NCI-H1436 treated with DMSO at 0.1 percent for 48 hours (cell line): ENCODE data around the gene RAB40C.
A peak's percentile ranks its signal among the peaks of the same experiment; 100 is the strongest.

Experiments
- DNase-seq: peaks from one replicate; lab custom pipeline; 2025; lab: John Stamatoyannopoulos, UW

RAB40C gene

DNA sequence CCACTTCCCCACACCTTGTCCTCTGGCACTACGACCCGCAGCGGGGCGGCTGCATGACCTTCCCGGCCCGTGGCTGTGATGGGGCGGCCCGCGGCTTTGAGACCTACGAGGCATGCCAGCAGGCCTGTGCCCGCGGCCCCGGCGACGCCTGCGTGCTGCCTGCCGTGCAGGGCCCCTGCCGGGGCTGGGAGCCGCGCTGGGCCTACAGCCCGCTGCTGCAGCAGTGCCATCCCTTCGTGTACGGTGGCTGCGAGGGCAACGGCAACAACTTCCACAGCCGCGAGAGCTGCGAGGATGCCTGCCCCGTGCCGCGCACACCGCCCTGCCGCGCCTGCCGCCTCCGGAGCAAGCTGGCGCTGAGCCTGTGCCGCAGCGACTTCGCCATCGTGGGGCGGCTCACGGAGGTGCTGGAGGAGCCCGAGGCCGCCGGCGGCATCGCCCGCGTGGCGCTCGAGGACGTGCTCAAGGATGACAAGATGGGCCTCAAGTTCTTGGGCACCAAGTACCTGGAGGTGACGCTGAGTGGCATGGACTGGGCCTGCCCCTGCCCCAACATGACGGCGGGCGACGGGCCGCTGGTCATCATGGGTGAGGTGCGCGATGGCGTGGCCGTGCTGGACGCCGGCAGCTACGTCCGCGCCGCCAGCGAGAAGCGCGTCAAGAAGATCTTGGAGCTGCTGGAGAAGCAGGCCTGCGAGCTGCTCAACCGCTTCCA, 43.6 kb downstream of the RAB40C start:
- DNase-seq: no peak

DNA sequence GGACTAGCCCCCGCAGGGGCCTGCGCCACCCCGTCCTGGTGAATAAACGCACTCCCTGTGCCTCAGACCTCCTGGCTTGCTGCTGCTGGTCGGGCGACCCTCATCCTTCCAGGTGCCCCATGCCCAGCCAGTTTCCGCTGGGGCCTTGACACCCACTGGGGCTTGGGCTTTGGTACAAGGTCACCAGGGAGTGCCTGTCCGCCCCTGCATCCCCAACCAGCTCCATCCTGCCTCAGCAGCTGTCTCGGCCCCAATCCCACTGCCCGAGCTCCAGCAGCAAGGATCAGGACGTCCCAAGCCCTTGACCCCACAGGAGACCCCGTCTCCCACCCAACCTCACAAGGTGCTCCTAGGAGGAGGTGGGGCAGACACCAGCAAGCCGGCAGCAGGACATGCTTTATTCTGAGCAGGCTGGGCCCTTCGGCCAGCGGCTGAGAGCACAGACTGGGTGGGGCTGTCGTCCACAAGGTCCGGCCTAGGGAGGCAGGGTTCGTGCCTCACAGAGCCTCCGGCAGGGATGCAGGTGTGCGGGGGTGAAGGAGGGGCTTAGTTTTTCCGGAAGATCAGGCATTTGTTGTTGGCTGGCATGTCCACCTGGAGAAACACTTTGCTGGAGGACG, 44.3 kb downstream of the RAB40C start:
- no peak for DNase-seq

DNA sequence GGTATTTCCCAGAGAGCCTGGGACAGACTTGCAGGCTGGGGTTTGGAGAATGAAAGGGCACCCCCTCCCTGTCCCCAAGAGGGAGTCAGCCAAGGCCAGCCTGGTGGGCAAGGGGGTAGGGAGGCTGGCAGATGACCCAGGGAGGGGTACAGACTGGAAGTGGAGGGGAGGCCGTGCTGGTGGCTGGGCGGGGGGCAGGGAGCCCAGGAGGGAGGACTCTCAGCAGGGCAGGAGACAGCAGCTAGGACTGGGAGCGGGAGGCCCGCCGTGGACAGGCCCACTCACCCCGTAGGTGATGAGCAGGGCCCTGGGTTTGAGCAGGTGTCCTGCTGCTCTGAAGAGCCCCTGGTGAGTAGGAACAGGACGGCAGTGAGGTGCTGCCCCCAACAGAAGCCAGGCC, 45.1 kb downstream of the RAB40C start:
- DNase-seq: no peak

DNA sequence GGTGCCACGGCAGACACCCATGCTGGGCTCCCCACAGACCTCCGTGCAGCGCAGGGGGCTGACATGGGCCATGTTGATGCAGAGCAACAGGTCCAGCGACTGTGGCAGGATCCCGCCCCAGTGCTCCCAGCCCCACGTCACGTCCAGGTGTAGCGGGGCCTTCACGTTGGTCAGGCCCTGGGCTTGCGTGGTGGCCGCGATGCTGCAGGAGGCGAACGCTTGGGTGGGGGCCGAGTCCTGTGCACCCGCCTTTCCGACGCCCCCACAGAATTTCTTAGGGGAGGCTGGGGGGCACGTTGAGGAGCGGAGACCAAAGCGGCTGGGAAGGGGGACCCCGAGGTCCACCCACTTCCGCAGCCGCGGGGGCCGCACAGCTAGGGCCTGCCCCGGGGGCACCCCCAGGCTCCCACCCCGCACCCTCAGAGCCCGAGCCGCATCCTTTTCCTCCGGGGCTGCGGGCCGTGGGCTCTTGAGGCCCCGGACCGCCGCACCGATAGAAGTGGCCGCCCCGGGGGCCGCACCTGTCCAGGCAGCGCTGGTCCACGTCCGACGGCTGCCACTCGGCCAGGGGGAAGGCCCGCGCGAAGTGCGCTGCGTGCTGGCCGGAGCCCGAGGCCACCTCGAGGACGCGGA, 45.8 kb downstream of the RAB40C start:
- no peak for DNase-seq

DNA sequence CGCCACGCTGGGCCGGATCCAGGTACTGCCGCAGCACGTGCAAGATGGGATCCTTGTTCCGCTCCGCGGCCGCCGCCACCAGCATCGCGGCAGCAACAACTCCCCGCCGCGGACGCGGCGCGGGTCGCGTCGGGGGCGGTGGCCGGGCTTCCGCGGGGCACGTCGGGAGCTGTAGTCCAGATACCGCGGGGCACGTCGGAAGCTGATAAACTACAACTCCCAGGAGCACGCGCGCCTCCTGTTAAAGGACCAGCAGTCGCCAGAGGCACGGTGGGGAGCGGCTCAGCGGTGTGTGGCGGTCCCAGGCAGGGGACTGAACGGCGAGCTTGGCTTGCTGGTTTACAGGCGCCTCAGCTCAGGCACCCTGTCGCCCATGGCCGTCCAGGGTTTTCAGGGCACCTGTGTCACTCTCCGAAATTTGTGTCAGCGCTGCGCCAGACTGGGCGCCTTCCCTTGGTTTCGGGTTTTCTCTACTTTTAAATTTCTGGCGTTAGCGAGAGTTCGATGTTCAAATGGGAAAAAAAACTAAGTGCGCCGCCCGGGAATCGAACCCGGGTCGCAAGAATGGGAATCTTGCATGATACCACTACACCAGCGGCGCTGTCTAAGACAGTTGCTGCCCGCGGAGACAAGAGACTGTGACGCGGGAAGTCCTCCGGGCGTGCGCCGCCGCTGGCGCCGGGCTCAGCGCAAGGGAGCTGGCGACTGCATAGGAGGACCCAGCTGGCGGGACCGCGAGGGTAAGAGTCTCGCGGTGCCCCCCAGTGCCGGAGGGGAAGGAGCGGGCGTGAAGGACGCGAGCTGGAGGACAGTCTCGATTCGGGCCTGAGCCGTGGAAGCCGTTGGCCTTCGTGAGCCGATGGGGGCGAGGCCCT, 46.6 kb downstream of the RAB40C start, which contains the start of gene METTL26:
METTL26 (minus strand) TSS at position 100 of the 875 bp plus-strand sequence; CDS start at position 85, 15 bp downstream.
- DNase-seq: peak; percentile 84

DNA sequence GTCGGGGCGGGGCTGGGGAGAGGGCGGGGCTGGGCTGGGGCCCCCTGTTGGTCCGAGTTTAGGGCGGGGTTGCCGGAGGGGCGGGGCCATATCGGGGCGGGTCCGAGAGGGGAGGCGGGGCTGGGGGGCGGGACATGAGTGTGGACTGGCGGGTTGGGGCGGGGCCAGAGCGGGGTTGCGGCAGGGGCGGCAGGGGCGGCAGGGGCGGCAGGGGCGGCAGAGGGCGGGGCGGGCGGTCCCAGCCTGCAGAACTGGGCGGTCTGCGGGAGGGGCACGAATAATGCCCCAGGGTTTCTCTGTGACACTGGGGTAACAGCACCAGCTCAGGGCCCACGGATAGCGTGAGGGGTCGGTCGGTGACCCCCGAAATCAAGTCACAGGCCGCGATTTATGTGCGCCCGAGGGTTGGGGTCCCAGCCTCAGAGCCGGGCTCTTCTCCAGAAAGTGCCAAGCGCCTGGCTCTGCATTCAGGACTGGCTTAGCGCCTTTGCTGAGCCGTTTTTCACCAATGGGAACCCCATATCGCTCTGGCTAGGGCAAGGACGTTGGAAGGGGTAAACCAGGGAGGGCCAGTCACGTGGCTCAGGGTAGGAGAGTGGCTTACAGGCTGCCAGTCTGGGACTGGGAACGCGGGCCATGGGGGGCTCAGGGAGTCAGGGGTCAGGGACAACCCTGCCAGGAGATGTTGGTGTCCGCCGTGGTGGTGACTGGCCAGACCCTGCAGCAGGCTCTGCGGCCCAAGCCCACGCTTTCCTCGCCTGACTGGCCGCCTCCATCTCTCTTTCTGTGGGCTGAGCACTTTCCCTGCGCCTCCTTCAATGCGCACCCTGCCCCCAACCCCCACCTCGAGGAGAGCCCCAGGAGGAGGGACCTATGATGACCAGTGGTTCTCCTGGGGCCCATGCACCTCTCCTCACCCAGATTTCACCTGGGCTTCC, 47.5 kb downstream of the RAB40C start:
- no peak for DNase-seq

DNA sequence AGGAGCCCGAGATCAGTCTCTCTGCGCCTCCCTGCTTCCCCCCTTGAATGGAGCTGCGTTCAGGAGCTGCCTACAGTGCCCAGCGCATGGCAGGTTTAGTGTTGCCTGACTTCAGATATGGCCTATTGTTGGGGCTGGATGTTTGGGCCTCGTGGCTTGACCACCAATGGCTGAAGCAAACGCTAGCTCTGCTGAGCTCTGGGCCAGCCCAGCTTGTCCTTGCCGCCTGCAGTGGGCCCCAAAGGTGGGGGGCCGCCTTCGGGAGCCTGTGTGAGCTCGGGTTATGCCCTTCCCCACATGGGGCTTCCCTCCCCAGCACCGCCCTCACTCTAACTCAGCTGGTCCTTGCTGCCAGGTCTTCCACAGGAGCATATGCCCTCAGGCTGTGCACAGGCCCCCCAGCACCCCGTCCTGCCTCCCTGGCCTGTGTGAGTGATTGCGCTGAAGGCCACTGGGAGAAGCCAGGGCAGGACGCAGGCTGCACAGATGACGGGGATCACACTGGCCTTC, 48.2 kb downstream of the RAB40C start:
- DNase-seq: no peak

DNA sequence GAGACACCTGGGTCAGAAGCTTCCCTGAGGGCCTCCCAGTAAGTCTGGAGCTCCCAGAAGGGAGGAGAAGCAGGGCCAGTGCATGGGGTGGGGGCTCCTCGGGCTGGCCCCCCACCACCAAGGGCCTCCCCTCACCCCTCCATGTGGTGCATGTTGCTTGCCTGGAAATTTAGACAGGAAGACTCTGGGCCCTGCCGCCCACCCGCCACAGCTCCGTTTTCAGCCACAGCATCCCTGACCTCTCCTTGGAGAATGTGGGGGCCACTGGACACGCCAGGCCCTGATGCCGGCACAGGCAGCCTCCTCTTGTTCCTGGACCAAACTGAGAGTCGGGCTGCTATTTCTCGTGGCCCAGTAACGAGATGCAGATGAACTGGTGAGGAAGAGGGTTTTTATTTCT, 49.0 kb downstream of the RAB40C start:
- no peak for DNase-seq

DNA sequence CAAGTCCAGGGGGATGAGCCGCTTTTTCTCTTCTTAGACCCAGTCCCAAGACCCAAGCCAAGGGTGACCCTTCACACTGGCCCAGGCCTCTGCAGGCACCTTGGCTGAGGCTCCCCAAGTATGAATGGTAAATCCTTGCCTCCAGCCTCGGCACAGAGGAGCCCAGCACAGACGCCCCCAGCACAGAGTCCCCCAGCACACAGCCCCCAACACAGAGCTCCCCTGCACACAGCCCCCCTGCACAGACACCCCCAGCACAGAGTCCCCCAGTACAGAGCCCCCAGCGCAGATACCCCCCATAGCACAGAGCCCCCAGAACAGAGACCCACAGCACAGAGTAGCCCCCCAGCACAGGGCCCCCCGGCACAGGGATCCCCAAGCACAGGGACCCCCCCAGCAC, 50.7 kb downstream of the RAB40C start:
- no peak for DNase-seq

DNA sequence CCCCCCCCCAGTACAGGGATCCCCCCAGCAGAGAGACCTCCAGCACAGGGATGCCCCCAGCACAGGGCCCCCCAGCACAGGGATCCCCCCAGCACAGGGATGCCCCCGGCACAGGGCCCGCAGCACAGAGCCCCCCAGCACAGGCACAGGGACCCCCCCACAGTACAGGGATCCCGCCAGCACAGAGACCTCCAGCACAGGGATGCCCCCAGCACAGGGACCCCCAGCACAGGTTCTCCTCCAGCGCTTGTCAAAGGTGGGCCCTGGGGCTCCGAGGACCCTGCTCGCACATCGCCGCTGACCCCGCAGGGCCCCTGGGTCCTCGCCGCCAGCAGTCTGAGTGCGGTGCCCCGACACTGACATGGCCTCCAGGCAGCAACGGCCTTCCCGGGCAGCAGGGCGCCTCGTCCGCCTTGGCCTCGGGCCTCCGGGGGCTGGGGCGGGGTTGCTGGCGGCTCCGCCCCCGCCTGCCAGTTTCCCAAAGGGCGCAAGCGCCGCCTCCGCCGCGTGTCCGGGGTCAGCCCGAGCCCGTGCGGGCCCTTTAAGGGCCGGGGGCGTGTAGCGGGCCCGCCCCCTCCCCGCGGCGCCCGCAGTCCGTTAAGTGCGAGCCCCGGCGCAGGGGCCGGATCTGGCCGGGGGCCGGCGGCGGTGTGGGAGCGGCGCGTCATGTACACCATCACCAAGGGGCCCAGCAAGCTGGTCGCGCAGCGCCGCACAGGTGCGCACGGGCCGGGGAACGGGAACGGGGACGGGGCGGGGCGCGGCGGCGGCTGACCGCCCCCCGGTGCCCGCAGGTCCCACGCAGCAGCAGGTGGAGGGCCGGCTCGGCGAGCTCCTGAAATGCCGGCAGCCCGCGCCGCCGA, 51.7 kb downstream of the RAB40C start, which contains the start of gene MCRIP2:
MCRIP2 (plus strand) TSS at position 503 of the 863 bp plus-strand sequence; CDS start at position 667, 164 bp downstream.
- DNase-seq: no peak

DNA sequence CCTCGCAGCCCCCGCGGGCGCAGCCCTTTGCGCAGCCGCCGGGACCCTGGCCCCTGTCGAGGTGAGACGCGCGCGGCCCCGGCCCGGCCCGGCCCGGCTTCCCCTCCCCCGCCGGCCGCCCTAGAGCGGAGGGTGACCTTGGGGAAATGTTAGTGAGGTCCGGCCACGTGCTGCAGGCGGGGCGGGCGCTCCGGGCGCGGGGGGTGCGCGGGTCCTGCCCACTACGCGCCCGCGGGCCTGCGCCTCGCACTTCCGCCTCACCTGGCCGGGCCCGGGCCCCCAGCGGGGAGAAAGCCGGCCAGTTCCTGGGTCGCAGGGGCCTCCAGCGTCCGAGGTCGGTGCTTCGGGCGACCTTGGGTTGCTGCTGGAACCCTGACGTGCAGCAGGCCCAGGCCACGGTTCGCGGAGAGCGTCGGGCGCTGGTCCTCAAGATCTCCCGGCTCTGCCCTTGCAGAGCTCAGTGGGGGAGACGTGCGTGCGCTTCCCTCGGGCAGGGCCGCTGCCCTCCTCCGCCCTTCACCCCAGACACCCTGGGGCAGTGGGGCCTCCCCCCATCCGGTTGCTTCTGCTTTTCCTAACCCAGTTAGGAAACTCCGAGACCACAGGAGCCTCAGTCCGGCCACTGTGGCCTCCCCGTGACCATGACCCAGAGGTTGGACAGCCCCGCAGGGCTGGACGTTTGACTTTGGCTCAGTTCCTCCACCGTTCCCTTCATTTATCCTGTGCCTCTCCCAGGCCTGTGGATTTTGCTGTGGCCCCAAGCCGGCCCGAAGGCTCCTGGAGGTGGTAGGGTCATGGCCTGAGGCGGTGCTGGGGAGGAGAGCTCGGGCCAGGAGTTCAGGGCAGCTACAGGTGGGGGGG, 52.6 kb downstream of the RAB40C start:
- DNase-seq: no peak

DNA sequence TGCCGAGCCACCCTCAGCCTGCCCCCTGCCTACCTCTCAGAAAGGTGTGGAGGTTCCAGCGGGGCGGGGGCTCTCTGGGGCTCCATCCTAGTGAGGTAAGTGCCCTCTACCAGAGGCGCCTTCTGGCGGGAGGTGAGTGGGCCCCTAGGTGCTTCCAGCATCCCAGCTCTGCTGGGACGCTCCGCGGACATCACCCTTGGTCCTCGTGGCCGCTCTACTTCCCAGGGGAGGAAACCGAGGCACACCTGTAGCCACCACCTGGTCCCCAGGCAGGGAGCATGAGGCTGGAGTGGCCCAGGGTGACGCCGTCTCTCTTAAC, 53.1 kb downstream of the RAB40C start:
- DNase-seq: no peak

DNA sequence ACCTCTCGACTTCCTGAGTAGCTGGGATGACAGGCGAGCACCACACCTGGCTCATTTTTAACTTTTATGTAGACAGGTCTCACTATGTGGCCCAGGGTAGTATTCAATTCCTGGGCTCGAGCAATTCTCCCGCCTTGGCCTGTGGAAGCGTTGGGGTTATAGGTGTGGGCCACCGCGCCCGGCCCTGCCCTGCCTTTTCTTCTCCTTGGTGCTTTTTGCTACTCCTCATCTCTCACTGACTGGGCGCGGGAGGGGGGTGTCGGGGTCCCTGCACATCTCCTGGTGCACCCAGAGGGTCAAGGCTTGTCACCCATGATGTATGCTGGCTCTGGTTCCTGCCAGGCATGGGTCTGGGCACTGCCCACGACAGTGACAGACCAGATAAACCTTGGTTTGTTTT, 54.7 kb downstream of the RAB40C start:
- no peak for DNase-seq

DNA sequence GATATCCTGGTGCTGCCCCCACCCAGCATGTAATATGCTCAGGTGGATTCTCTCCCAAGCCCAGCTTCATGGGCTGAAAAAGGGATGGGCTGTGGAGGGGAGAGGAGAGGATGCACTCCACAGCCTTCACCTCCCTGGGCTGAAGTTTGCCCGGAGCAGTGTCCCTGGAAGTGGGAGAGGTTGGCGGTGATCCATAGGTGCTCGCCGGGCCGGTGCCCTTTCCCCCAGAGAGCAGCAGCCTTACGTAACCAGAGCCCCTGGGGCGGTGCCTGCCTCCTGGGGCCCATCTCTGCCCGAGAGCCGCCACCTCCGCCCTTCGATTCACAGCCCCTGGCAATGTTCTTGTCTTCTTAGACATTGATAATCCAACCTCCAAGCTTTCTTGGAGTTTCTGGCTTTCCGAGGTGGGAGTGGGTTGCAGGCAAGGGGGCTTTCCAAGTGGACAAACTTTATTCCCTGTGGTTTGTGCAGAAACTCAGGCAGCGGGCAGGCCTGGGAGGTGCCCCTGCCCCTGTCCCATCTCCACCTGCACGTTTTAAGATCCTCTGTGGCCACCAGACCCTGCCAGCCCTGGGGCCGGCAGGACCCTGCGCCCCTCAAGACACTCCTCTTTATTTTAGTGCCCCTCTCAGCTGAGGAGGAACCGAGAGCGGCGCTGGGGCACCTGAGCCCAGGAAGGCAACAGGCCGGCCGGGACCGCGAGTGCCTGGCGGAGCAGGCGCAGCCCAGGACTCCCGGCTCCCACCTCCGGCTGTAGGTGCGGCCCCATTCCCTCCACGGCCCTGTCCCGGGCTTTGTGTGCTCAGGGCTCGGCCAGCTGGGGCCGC, 56.2 kb downstream of the RAB40C start:
- no peak for DNase-seq

DNA sequence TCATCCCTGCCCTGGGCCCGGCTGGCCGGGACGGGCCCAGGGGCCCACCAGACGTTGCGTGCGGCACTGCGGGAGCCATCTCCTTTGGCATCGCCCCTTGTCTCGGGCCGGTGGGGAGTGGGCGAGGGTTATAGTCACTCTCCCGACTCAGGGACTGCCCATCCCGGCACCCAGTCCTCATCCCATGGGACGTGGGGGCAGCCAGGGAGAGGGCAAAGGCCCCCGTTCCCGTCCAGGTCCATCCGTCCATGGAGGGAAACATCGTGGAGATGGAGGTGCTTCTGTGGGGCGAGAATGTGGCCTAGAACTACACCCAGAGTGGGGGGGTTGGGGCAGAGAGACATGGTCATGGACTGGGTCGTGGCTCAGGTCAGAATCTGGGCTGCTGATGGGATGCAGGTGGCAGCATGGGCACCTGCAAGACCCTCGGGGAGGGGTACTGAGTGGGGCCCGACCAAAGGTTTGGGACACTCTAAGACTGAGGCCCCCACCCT, 56.9 kb downstream of the RAB40C start:
- no peak for DNase-seq

DNA sequence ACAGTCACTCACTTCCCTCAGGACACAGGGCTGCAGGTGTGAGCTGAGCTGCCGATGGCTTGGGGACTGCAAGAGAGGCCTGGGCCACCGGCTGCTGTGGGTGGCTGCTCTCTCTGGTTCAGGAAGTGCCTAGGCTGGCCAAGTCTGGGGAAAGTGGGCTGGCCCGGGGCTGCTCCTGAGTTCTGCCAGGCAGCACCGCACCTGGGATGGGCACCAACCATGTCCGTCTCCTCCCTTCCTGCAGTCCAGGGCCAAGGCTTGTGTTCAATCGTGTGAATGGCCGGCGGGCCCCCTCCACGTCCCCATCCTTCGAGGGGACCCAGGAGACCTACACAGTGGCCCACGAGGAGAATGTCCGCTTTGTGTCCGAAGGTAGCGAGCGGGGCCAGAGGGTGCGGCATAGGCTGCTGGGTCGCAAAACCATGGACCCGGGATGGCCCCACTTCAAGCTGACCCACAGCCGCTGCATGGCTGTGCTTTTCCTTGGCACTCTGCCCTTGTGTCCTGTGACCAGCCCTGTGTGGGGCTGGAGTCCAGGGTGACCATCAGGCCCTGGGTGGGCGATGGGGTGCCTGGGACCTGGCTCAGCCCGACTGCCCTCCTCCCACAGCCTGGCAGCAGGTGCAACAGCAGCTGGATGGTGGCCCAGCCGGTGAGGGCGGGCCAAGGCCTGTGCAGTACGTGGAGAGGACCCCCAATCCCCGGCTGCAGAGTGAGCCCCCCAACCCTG, 57.5 kb downstream of the RAB40C start:
- no peak for DNase-seq

DNA sequence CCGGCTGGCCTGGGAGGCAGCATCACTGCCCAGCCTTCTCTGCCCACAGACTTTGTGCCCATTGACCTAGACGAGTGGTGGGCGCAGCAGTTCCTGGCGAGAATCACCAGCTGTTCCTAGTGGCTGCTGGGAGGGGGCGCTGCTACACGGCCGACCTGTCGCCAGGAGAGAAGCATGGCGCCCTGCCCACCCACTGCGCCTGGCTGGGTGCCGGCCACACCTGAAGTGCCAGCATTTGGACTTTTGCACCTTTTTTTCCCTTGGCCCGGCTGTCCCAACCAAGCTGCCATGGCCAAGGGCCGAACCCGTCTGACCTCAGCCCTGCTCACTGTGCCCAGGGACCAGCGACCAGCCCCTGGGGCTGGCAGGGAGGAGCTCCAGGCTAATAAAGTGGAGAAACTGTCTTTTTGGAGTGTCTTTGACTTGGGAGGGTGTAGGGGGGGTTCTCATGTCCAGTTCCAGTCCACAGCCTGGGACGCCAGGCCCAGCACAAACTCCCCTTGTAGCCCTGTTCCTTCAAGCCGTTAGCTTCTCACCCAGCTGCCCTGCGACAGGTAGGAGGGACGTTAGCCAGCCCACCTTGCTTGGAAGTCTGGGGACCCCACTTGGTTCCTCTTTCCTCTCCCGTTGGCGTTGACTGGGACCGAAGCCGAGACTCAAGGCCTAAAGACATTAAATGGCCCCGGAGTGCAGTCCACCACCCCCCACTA, 58.4 kb downstream of the RAB40C start:
- no peak for DNase-seq
